HepG2 (cell line): ENCODE measurements around the gene RINL. TPM values are rescaled to one million over a fixed set of nuclear protein-coding genes. Genes with fewer than 3 reads are reported as not detected.

Experiments
- CHCHD3 ChIP-seq: sonication (generic); formaldehyde crosslinking; IDR thresholded peaks from 2 replicates; pipeline ENCODE4 v1.8.0; 2022; ENCODE audit warnings: mild to moderate bottlenecking, missing genetic modification reagents, moderate library complexity
- GATAD2A ChIP-seq: IDR thresholded peaks from 2 replicates; pipeline ENCODE4 v1.6.1; 2016
- KDM6A ChIP-seq: IDR thresholded peaks from 2 replicates; pipeline ENCODE4 v1.6.1; 2016; ENCODE audit warnings: low read depth
- PLSCR1 ChIP-seq: sonication (generic); formaldehyde crosslinking; IDR thresholded peaks from 2 replicates; pipeline ENCODE4 v1.5.0; 2020; ENCODE audit warnings: missing genetic modification reagents, mild to moderate bottlenecking, borderline replicate concordance
- SKI ChIP-seq: fragments of 450-650 bp; IDR thresholded peaks from one replicate; pipeline ENCODE4 v1.6.1; 2018; ENCODE audit warnings: mild to moderate bottlenecking; ENCODE audit not compliant: partially characterized antibody
- SMARCE1 ChIP-seq: fragments of 450-650 bp; IDR thresholded peaks from 2 replicates; pipeline ENCODE4 v1.6.1; 2017; ENCODE audit warnings: borderline replicate concordance
- SMYD3 ChIP-seq: sonication (generic); formaldehyde crosslinking; IDR thresholded peaks from 2 replicates; pipeline ENCODE4 v1.8.1; 2023; ENCODE audit warnings: mild to moderate bottlenecking, missing genetic modification reagents
- SRF ChIP-seq: IDR thresholded peaks from 2 replicates; pipeline ENCODE4 v1.6.1; 2011; ENCODE audit warnings: mild to moderate bottlenecking, low read depth, low read length, moderate library complexity
- TBX3 ChIP-seq: fragments of 450-650 bp; IDR thresholded peaks from 2 replicates; pipeline ENCODE4 v1.6.1; 2017; ENCODE audit warnings: antibody characterized with exemption, mild to moderate bottlenecking, inconsistent platforms, borderline replicate concordance
- TCF12 ChIP-seq, 2 experiments: fragments of 450-650 bp in 1 of 2; sonication (generic) in 1 of 2; formaldehyde crosslinking in 1 of 2; IDR thresholded peaks; 2 replicates each; pipeline versions ENCODE4 v1.6.1 to v1.8.0; 2017 to 2022; ENCODE audit warnings: antibody characterized with exemption in 1 of 2, mild to moderate bottlenecking in 1 of 2, missing genetic modification reagents in 1 of 2, moderate library complexity in 1 of 2
- THAP11 ChIP-seq: IDR thresholded peaks from 2 replicates; pipeline ENCODE4 v1.6.1; 2016; ENCODE audit warnings: missing biosample characterization, missing genetic modification reagents
- TMF1 ChIP-seq: sonication (generic); formaldehyde crosslinking; IDR thresholded peaks from 2 replicates; pipeline ENCODE4 v1.8.1; 2022; ENCODE audit warnings: low read depth, missing genetic modification reagents
- ZFP82 ChIP-seq: sonication (generic); formaldehyde crosslinking; IDR thresholded peaks from 2 replicates; pipeline ENCODE4 v1.5.1; 2020; ENCODE audit warnings: mild to moderate bottlenecking, missing genetic modification reagents, borderline replicate concordance
- ZFP91 ChIP-seq: sonication (generic); formaldehyde crosslinking; IDR thresholded peaks from 2 replicates; pipeline ENCODE4 v1.9.0; 2022; ENCODE audit warnings: missing genetic modification reagents, mild to moderate bottlenecking, borderline replicate concordance
- ZNF274 ChIP-seq: sonication (generic); formaldehyde crosslinking; IDR thresholded peaks from 2 replicates; pipeline ENCODE4 v1.5.1; 2020; ENCODE audit warnings: mild to moderate bottlenecking, missing genetic modification reagents
- ZNF335 ChIP-seq: sonication (generic); formaldehyde crosslinking; IDR thresholded peaks from 2 replicates; pipeline ENCODE4 v1.4.0; 2020; ENCODE audit warnings: missing genetic modification reagents
- ZNF598 ChIP-seq: sonication (generic); formaldehyde crosslinking; IDR thresholded peaks from 2 replicates; pipeline ENCODE4 v1.5.1; 2020; ENCODE audit warnings: mild to moderate bottlenecking, missing genetic modification reagents, borderline replicate concordance
- polyA plus RNA-seq, 8 experiments: library from polyadenylated mRNA; depleted of rRNA in 3 of 8; stranded (reverse) in 7 of 8; unstranded in 1 of 8; fragments of >200 nt; fragmentation: Illumina TruSeq in 4 of 8; extraction: Trizol in 4 of 8; gene quantifications; 2 replicates each; pipeline versions ENCODE4 v1.2.1 to v1.2.3, GENCODE V29; 2011 to 2016; ENCODE audit warnings: low read depth in 4 of 8, missing spikeins in 1 of 8, mixed read lengths in 1 of 8; ENCODE audit not compliant: insufficient read depth in 1 of 8
- total RNA-seq, 5 experiments: library from RNA; depleted of rRNA; stranded (reverse); fragments of >200 nt; fragmentation: Illumina TruSeq; extraction: Trizol; gene quantifications; 2 replicates each; pipeline ENCODE4 v1.2.3, GENCODE V29; 2016; ENCODE audit warnings: low read depth in 1 of 5
- TF ChIP-seq, protein P1 (sequence below): sonication (generic); formaldehyde crosslinking; IDR thresholded peaks from 2 replicates; pipeline ENCODE4 v1.9.0; 2022; ENCODE audit warnings: low read depth, missing genetic modification reagents
- TF ChIP-seq, protein P2 (sequence below), 2 experiments: sonication (generic) in 1 of 2; formaldehyde crosslinking in 1 of 2; IDR thresholded peaks; 2 replicates each; pipeline versions ENCODE4 v1.5.1 to v1.6.1; 2011 to 2020; ENCODE audit warnings: borderline replicate concordance in 1 of 2, low read depth in 1 of 2, low read length in 1 of 2, mild to moderate bottlenecking in 1 of 2, missing genetic modification reagents in 1 of 2, moderate library complexity in 1 of 2
- TF ChIP-seq, protein P3 (sequence below): fragments of 450-650 bp; IDR thresholded peaks from 2 replicates; pipeline ENCODE4 v1.6.1; 2016

Gene RINL
- total and polyA plus RNA-seq, 2 of the 13 experiments (the other 11 are each of a cell fraction or from before 2014, with no cell fraction given) = 11.4 to 18.0 TPM

DNA sequence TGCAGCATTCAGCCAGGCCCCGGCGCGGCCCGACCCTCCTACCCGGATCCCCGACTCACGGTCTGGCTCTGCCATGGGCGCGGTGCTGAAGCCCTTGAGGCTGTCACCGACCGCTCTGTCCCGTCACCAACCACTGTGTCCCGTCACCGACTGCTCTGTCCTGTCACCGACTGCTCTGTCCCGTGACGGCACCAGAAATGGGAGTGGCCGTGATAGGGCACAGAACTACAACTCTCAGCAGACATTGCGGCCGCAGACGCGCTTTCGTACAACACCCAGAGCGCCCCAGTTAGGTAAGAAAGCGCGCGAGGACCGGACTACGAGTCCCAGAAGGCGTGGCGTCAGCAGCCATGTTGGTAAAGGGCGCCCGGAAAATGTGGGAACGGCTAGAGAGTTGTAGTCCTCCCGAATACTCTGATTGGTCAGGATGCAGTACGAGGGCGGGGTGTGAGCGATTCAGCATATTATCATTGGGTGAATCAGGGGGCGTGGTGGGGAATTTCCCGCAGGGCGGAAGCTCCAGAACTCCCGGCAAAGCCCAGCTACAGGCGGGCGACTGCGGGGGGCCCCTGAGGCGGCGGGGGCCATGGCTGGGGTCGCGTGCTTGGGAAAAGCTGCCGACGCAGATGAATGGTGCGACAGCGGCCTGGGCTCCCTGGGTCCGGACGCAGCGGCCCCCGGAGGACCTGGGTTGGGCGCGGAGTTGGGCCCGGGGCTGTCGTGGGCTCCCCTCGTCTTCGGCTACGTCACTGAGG lies 21.5 kb upstream of the RINL start, which contains the start of the genes NFKBIB and SIRT2 (continued):
- TF ChIP-seq TCF12 (IDR thresholded peaks at IDR 0.05) (no peak), TCF12 (CRISPR knock-in tag; IDR thresholded peaks at IDR 0.05) (no peak), SMYD3 (CRISPR knock-in tag) (no peak), TMF1 (CRISPR knock-in tag) (no peak), GATAD2A (0 out of 2 replicates have a peak, but pooled peaks have one; percentile 36), SKI (peak; percentile 6), ZFP82 (CRISPR knock-in tag) (peak; percentile 19; the same call in 1 of the 2 replicates), CHCHD3 (CRISPR knock-in tag) (no peak), ZFP91 (CRISPR knock-in tag) (peak; percentile 80; the same call in 1 of the 2 replicates), ZNF335 (0 out of 2 replicates have a peak, but pooled peaks have one; percentile 49), SRF (peak; percentile 17; the same call in 1 of the 2 replicates), ZNF598 (no peak), THAP11 (peak; percentile 99), KDM6A (CRISPR knock-in tag) (no peak), SMARCE1 (no peak), TBX3 (peak; percentile 22; the same call in 1 of the 2 replicates), PLSCR1 (CRISPR knock-in tag) (no peak), ZNF274 (CRISPR knock-in tag) (no peak)
- TF ChIP-seq, protein P1, sequence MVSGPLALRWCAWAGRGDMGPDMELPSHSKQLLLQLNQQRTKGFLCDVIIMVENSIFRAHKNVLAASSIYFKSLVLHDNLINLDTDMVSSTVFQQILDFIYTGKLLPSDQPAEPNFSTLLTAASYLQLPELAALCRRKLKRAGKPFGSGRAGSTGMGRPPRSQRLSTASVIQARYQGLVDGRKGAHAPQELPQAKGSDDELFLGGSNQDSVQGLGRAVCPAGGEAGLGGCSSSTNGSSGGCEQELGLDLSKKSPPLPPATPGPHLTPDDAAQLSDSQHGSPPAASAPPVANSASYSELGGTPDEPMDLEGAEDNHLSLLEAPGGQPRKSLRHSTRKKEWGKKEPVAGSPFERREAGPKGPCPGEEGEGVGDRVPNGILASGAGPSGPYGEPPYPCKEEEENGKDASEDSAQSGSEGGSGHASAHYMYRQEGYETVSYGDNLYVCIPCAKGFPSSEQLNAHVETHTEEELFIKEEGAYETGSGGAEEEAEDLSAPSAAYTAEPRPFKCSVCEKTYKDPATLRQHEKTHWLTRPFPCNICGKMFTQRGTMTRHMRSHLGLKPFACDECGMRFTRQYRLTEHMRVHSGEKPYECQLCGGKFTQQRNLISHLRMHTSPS = no peak
- TF ChIP-seq, protein P2, sequence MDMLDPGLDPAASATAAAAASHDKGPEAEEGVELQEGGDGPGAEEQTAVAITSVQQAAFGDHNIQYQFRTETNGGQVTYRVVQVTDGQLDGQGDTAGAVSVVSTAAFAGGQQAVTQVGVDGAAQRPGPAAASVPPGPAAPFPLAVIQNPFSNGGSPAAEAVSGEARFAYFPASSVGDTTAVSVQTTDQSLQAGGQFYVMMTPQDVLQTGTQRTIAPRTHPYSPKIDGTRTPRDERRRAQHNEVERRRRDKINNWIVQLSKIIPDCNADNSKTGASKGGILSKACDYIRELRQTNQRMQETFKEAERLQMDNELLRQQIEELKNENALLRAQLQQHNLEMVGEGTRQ (IDR thresholded peaks at IDR 0.05; ENCODE audit: low read depth, low read length) = no peak; the same call in none of the 2 replicates
- TF ChIP-seq, protein P2 (CRISPR knock-in tag; IDR thresholded peaks at IDR 0.05; ENCODE audit: borderline replicate concordance) = peak; percentile 68
- TF ChIP-seq, protein P3, sequence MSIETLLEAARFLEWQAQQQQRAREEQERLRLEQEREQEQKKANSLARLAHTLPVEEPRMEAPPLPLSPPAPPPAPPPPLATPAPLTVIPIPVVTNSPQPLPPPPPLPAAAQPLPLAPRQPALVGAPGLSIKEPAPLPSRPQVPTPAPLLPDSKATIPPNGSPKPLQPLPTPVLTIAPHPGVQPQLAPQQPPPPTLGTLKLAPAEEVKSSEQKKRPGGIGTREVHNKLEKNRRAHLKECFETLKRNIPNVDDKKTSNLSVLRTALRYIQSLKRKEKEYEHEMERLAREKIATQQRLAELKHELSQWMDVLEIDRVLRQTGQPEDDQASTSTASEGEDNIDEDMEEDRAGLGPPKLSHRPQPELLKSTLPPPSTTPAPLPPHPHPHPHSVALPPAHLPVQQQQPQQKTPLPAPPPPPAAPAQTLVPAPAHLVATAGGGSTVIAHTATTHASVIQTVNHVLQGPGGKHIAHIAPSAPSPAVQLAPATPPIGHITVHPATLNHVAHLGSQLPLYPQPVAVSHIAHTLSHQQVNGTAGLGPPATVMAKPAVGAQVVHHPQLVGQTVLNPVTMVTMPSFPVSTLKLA = peak; percentile 59
